Peyer's patch (tissue), 4 donors: ENCODE data around the gene FZD10. TPM values are rescaled to one million over a fixed set of nuclear protein-coding genes. Genes with fewer than 3 reads are reported as not detected.

ENCODE experiments used
- DNase-seq, 3 donors: peaks; one replicate each; pipeline ENCODE4 v3.0.0-alpha.2; 2017 to 2019
- H3K27ac ChIP-seq, 4 donors: fragments of 200-600 bp; sonication (generic); one replicate each; pipeline ENCODE4 v1.5.1; 2016 to 2019
- H3K27me3 ChIP-seq, 2 donors: fragments of 200-600 bp; sonication (generic); one replicate each; pipeline ENCODE4 v1.5.1; 2019
- H3K36me3 ChIP-seq, 3 donors: fragments of 200-600 bp; sonication (generic); one replicate each; pipeline ENCODE4 v1.5.1; 2016 to 2019
- H3K4me1 ChIP-seq, 4 donors: fragments of 200-600 bp; sonication (generic); one replicate each; pipeline ENCODE4 v1.5.1; 2016 to 2019
- H3K4me3 ChIP-seq, 4 donors: fragments of 200-600 bp; sonication (generic); 1 replicate in 3 of 4; 2 replicates in 1 of 4; pipeline ENCODE4 v1.5.1; 2016 to 2019; ENCODE audit warnings: mild to moderate bottlenecking in 1 of 4
- H3K9me3 ChIP-seq, 4 donors: fragments of 200-600 bp; sonication (generic); one replicate each; pipeline ENCODE4 v1.5.1; 2016 to 2019; ENCODE audit warnings: mild to moderate bottlenecking in 1 of 4
- CTCF ChIP-seq, 6 experiments: fragments of 450-650 bp in 4 of 6; fragments of 200-600 bp in 2 of 6; sonication (generic) in 1 of 6; IDR thresholded peaks; one replicate each; pipeline ENCODE4 v1.5.1; 2017 to 2019; ENCODE audit warnings: antibody characterized with exemption in 6 of 6, mild to moderate bottlenecking in 3 of 6, moderate library complexity in 1 of 6
- POLR2A ChIP-seq, 2 donors: fragments of 450-650 bp; IDR thresholded peaks; one replicate each; pipeline ENCODE4 v1.5.1; 2017; ENCODE audit warnings: antibody characterized with exemption in 2 of 2, mild to moderate bottlenecking in 2 of 2, moderate library complexity in 2 of 2
- total RNA-seq, 4 donors: library from RNA; depleted of rRNA; stranded (reverse); fragments of >200 nt; gene quantifications; one replicate each; pipeline ENCODE4 v1.1.0, GENCODE V29; 2016

Gene FZD10
- total RNA-seq, 4 donors from 2014 or later: 0.76 to 1.2 TPM; not detected in 2

- DNase-seq: no peak
- no peak for TF ChIP-seq CTCF (IDR thresholded peaks at IDR 0.05)
- TF ChIP-seq POLR2A (IDR thresholded peaks at IDR 0.05): no peak
Measured at GRCh38 chr12:130133851-130134562, 28.3 kb upstream of the FZD10 start.

GRCh38 chr12:130134563-130134915 lies 27.7 kb upstream of the FZD10 start:
- DNase-seq: no peak
- Histone ChIP-seq H3K27me3 (no peaks in the 10 kb centered on the region), H3K27ac (no peak overlapping the region)

More at GRCh38 chr12:130133851-130134562, 28.3 kb upstream of the FZD10 start:
- Histone ChIP-seq H3K27me3 (no peaks in the 10 kb centered on the region), H3K36me3 (no peaks in the 10 kb centered on the region), H3K27ac (no peak overlapping the region), H3K9me3 (no peaks in the 10 kb centered on the region), H3K4me3 (no peak overlapping the region), H3K4me1 (no peaks in the 10 kb centered on the region)

GRCh38 chr12:130136509-130137039 lies 25.7 kb upstream of the FZD10 start:
- H3K27me3 ChIP-seq: no peaks in the 10 kb centered on the region

More at GRCh38 chr12:130134563-130134915, 27.7 kb upstream of the FZD10 start:
- no peaks in the 10 kb centered on the region for H3K9me3 ChIP-seq
- no peaks in the 10 kb centered on the region for H3K4me1 ChIP-seq
- no peaks in the 10 kb centered on the region for H3K36me3 ChIP-seq
- TF ChIP-seq CTCF (IDR thresholded peaks at IDR 0.05): no peak
- no peak for TF ChIP-seq POLR2A (IDR thresholded peaks at IDR 0.05)
- no peak overlapping the region for H3K4me3 ChIP-seq

GRCh38 chr12:130137040-130138018 lies 24.9 kb upstream of the FZD10 start:
- H3K9me3 ChIP-seq: no peaks in the 10 kb centered on the region
- H3K27me3 ChIP-seq: no peaks in the 10 kb centered on the region
- no peak overlapping the region for H3K27ac ChIP-seq
- no peak overlapping the region for H3K4me3 ChIP-seq
- no peaks in the 10 kb centered on the region for H3K4me1 ChIP-seq
- H3K36me3 ChIP-seq: no peaks in the 10 kb centered on the region
- TF ChIP-seq POLR2A (IDR thresholded peaks at IDR 0.05) (no peak), CTCF (IDR thresholded peaks at IDR 0.05) (no peak)
- DNase-seq: no peak

More at GRCh38 chr12:130136509-130137039, 25.7 kb upstream of the FZD10 start:
- H3K27ac ChIP-seq: no peak overlapping the region
- no peaks in the 10 kb centered on the region for H3K9me3 ChIP-seq
- DNase-seq: no peak
- H3K4me3 ChIP-seq: no peak overlapping the region
- TF ChIP-seq POLR2A (IDR thresholded peaks at IDR 0.05): no peak
- no peak for TF ChIP-seq CTCF (IDR thresholded peaks at IDR 0.05)
- H3K36me3 ChIP-seq: no peaks in the 10 kb centered on the region
- H3K4me1 ChIP-seq: no peaks in the 10 kb centered on the region

- no peaks in the 10 kb centered on the region for H3K36me3 ChIP-seq
- H3K4me1 ChIP-seq: no peaks in the 10 kb centered on the region
- H3K27me3 ChIP-seq: no peaks in the 10 kb centered on the region
- no peaks in the 10 kb centered on the region for H3K9me3 ChIP-seq
- H3K4me3 ChIP-seq: no peak overlapping the region
- no peak overlapping the region for H3K27ac ChIP-seq
- no peak for DNase-seq
- TF ChIP-seq POLR2A (IDR thresholded peaks at IDR 0.05) (no peak), CTCF (IDR thresholded peaks at IDR 0.05) (no peak)
Measured at GRCh38 chr12:130138478-130138877, 23.8 kb upstream of the FZD10 start.
